Ishikawa (cell line): ENCODE results near the gene RPS6KA4.

Experiments used
- CEBPB ChIP-seq: IDR thresholded peaks from 2 replicates; pipeline ENCODE4 v1.6.1; 2012
- CREB1 ChIP-seq: IDR thresholded peaks from 2 replicates; pipeline ENCODE4 v1.6.1; 2012; ENCODE audit warnings: low read depth
- EGR1 ChIP-seq: IDR thresholded peaks from 2 replicates; pipeline ENCODE4 v1.6.1; 2012
- EP300 ChIP-seq: IDR thresholded peaks from 2 replicates; pipeline ENCODE4 v1.6.1; 2012; ENCODE audit warnings: borderline replicate concordance
- FOXM1 ChIP-seq: IDR thresholded peaks from 2 replicates; pipeline ENCODE4 v1.6.1; 2012; ENCODE audit warnings: low read depth, borderline replicate concordance
- MAX ChIP-seq: IDR thresholded peaks from 2 replicates; pipeline ENCODE4 v1.6.1; 2012
- NFIC ChIP-seq: IDR thresholded peaks from 2 replicates; pipeline ENCODE4 v1.6.1; 2012
- RAD21 ChIP-seq: IDR thresholded peaks from 2 replicates; pipeline ENCODE4 v1.6.1; 2012; ENCODE audit warnings: low read depth
- REST ChIP-seq: IDR thresholded peaks from 2 replicates; pipeline ENCODE4 v1.6.1; 2012; ENCODE audit warnings: low read depth, mild to moderate bottlenecking
- TAF1 ChIP-seq: IDR thresholded peaks from 2 replicates; pipeline ENCODE4 v1.6.1; 2012; ENCODE audit warnings: low read depth, mild to moderate bottlenecking
- TCF12 ChIP-seq: IDR thresholded peaks from 2 replicates; pipeline ENCODE4 v1.6.1; 2012; ENCODE audit warnings: low read depth
- TEAD4 ChIP-seq: IDR thresholded peaks from 2 replicates; pipeline ENCODE4 v1.6.1; 2012
- USF1 ChIP-seq: IDR thresholded peaks from 2 replicates; pipeline ENCODE4 v1.6.1; 2012
- YY1 ChIP-seq: IDR thresholded peaks from 2 replicates; pipeline ENCODE4 v1.6.1; 2012; ENCODE audit warnings: low read depth
- ZBTB7A ChIP-seq: IDR thresholded peaks from 2 replicates; pipeline ENCODE4 v1.6.1; 2012; ENCODE audit warnings: low read depth

RPS6KA4 gene

GRCh38 chr11:64419257-64419790, 60.4 kb downstream of the RPS6KA4 start:
- no peak for TF ChIP-seq CEBPB
- TF ChIP-seq NFIC, result no peak
- no peak for TF ChIP-seq ZBTB7A
- TF ChIP-seq TCF12, result no peak
- no peak for TF ChIP-seq FOXM1
- no peak for TF ChIP-seq RAD21
- TF ChIP-seq EGR1, result no peak
- no peak for TF ChIP-seq EP300
- TF ChIP-seq USF1, result no peak
- no peak for TF ChIP-seq YY1
- TF ChIP-seq REST, result no peak
- no peak for TF ChIP-seq TAF1
- TF ChIP-seq TEAD4, result no peak
- no peak for TF ChIP-seq MAX
- no peak for TF ChIP-seq CREB1

GRCh38 chr11:64419818-64420485, 61.0 kb downstream of the RPS6KA4 start:
- TF ChIP-seq YY1 (no peak), NFIC (peak; percentile 63)
